Measurements from ENCODE around the gene KCNQ1OT1.

- TF ChIP-seq ZNF565 (CRISPR knock-in tag; conservative IDR thresholded peaks at IDR 0.05; ENCODE audit: low read depth) = no peak
- TF ChIP-seq ZFP30 (CRISPR knock-in tag; IDR thresholded peaks at IDR 0.05) = no peak
Observed at GRCh38 chr11:2698386-2699184, 1.2 kb downstream of the KCNQ1OT1 start.
